Stimulated activated CD4-positive, alpha-beta T cell treated with anti-CD3 and anti-CD28 coated beads, TNF-alpha, amount 100 ng/mL, for 1 hour (primary cell): Measurements from ENCODE around the gene PSMB9.

ENCODE experiments used
- DNase-seq, 3 donors: peaks; one replicate each; pipeline ENCODE4 v3.0.0-alpha.2; 2020; ENCODE audit warnings: low read depth in 3 of 3, low spot score in 1 of 3

The PSMB9 gene

GRCh38 chr6:32839356-32839755 is 14.6 kb upstream of the PSMB9 start:
- no peak for DNase-seq

GRCh38 chr6:32840604-32841246 is 13.3 kb upstream of the PSMB9 start:
- DNase-seq: no peak

- no peak for DNase-seq
Observed at GRCh38 chr6:32842021-32842650, 11.9 kb upstream of the PSMB9 start.

GRCh38 chr6:32842690-32843089 is 11.3 kb upstream of the PSMB9 start:
- DNase-seq: no peak

- no peak for DNase-seq
Observed at GRCh38 chr6:32843331-32843978, 10.5 kb upstream of the PSMB9 start.

GRCh38 chr6:32843979-32844838 is 9.8 kb upstream of the PSMB9 start, which contains the start of gene PSMB8:
Gene PSMB8 (minus strand): TSS chr6:32844047. CDS start chr6:32843996, 51 bp downstream.
- DNase-seq: peak; percentile 94 to 95 (median 94)

GRCh38 chr6:32844839-32845383 is 9.1 kb upstream of the PSMB9 start:
- no peak for DNase-seq

- DNase-seq: peak in 1 of 3 donors; percentile 13
Observed at GRCh38 chr6:32845384-32845884, 8.6 kb upstream of the PSMB9 start.

GRCh38 chr6:32847004-32847403 is 7.0 kb upstream of the PSMB9 start:
- DNase-seq: no peak

GRCh38 chr6:32847795-32848194 is 6.2 kb upstream of the PSMB9 start:
- no peak for DNase-seq

- no peak for DNase-seq
Observed at GRCh38 chr6:32849126-32849525, 4.9 kb upstream of the PSMB9 start.

- DNase-seq: no peak
Observed at GRCh38 chr6:32851025-32851424, 3.0 kb upstream of the PSMB9 start.

GRCh38 chr6:32852018-32852843 is 1.8 kb upstream of the PSMB9 start:
- DNase-seq: no peak

GRCh38 chr6:32852844-32853540 is 1.0 kb upstream of the PSMB9 start:
- DNase-seq: peak in 2 of 3 donors; percentile 23 to 41

GRCh38 chr6:32854376-32855178 is 585 bp downstream of the PSMB9 start:
- DNase-seq: peak in 2 of 3 donors; percentile 31 to 35

- no peak for DNase-seq
Observed at GRCh38 chr6:32855467-32856174, 1.6 kb downstream of the PSMB9 start.

GRCh38 chr6:32857156-32857891 is 3.3 kb downstream of the PSMB9 start:
- DNase-seq: no peak
